MM.1S (cell line): ENCODE results near the gene LY6G6C.

Experiments
- DNase-seq: peaks from one replicate; pipeline ENCODE4 v3.0.0-alpha.2; 2015
- H2AFZ ChIP-seq: fragments of 300-600 bp; sonication (generic); 2 replicates; pipeline ENCODE4 v1.6.0; 2016; ENCODE audit warnings: antibody characterized with exemption, low read length
- H3F3A ChIP-seq: fragments of 300-600 bp; sonication (generic); 2 replicates; pipeline ENCODE4 v1.6.1; 2016; ENCODE audit warnings: mild to moderate bottlenecking, antibody characterized with exemption, low read length, moderate library complexity, mixed read lengths; ENCODE audit not compliant: insufficient read depth
- H3K27ac ChIP-seq: fragments of 300-600 bp; sonication (generic); 2 replicates; pipeline ENCODE4 v1.5.1; 2016; ENCODE audit warnings: mild to moderate bottlenecking, low read length
- H3K27me3 ChIP-seq: fragments of 300-600 bp; sonication (generic); replicated peaks from 2 replicates; pipeline ENCODE4 v1.6.0; 2016; ENCODE audit warnings: low read length; ENCODE audit not compliant: insufficient read depth
- H3K36me3 ChIP-seq: fragments of 300-600 bp; sonication (generic); replicated peaks from 2 replicates; pipeline ENCODE4 v1.6.1; 2016; ENCODE audit warnings: mild to moderate bottlenecking, low read length, mixed read lengths; ENCODE audit not compliant: insufficient read depth
- H3K4me1 ChIP-seq: fragments of 300-600 bp; sonication (generic); 2 replicates; pipeline ENCODE4 v1.6.1; 2016; ENCODE audit warnings: low read length, mixed read lengths
- H3K4me2 ChIP-seq: fragments of 300-600 bp; sonication (generic); 2 replicates; pipeline ENCODE4 v1.6.0; 2016; ENCODE audit warnings: low read depth, low read length
- H3K4me3 ChIP-seq: fragments of 300-600 bp; sonication (generic); 2 replicates; pipeline ENCODE4 v1.5.1; 2016; ENCODE audit warnings: low read length, mixed read lengths
- H3K79me2 ChIP-seq: fragments of 300-600 bp; sonication (generic); 2 replicates; pipeline ENCODE4 v1.6.1; 2016; ENCODE audit warnings: mixed run types, low read length, mixed read lengths
- H3K9ac ChIP-seq: fragments of 300-600 bp; sonication (generic); 2 replicates; pipeline ENCODE4 v1.6.1; 2016; ENCODE audit warnings: low read length, mixed read lengths
- H3K9me2 ChIP-seq: fragments of 300-600 bp; sonication (generic); replicated peaks from 2 replicates; pipeline ENCODE4 v1.6.1; 2016; ENCODE audit warnings: mild to moderate bottlenecking, low read length, mixed read lengths; ENCODE audit not compliant: insufficient read depth
- H3K9me3 ChIP-seq: fragments of 300-600 bp; sonication (generic); replicated peaks from 2 replicates; pipeline ENCODE4 v1.6.1; 2016; ENCODE audit warnings: mild to moderate bottlenecking, low read length, mixed read lengths; ENCODE audit not compliant: insufficient read depth
- H4K20me1 ChIP-seq: fragments of 300-600 bp; sonication (generic); 2 replicates; pipeline ENCODE4 v1.6.1; 2016; ENCODE audit warnings: mild to moderate bottlenecking, low read length, moderate library complexity, mixed read lengths; ENCODE audit not compliant: insufficient read depth
- CTCF ChIP-seq: fragments of 300-600 bp; sonication (generic); IDR thresholded peaks from 2 replicates; pipeline ENCODE4 v1.5.1; 2016; ENCODE audit warnings: antibody characterized with exemption, low read length, mixed read lengths
- EZH2 ChIP-seq: fragments of 300-600 bp; sonication (generic); optimal IDR thresholded peaks from 2 replicates; pipeline ENCODE3; 2017; ENCODE audit warnings: low read depth, mild to moderate bottlenecking, antibody characterized with exemption, low read length, mixed read lengths
- EZH2phosphoT487 ChIP-seq: fragments of 300-600 bp; sonication (generic); IDR thresholded peaks from 2 replicates; pipeline ENCODE4 v1.6.1; 2018; ENCODE audit warnings: antibody characterized with exemption, low read length

Gene LY6G6C

GRCh38 chr6:31723980-31724691 is 2.6 kb upstream of the LY6G6C start:
- no peaks in the 10 kb centered on the region for H3K9me3 ChIP-seq
- no peaks in the 10 kb centered on the region for H3K27me3 ChIP-seq
- H3F3A ChIP-seq, result peaks cover 32% of the 10 kb centered on the region
- no peak overlapping the region for H3K27ac ChIP-seq
- DNase-seq, result no peak
- H2AFZ ChIP-seq, result no peak overlapping the region
- no peak overlapping the region for H3K4me2 ChIP-seq
- no peaks in the 10 kb centered on the region for H3K9me2 ChIP-seq
- H3K4me3 ChIP-seq, result no peak overlapping the region
- H3K4me1 ChIP-seq, result peaks cover 28% of the 10 kb centered on the region
- H3K36me3 ChIP-seq, result no peaks in the 10 kb centered on the region
- H3K79me2 ChIP-seq, result peaks cover 8% of the 10 kb centered on the region; the same call in 1 of the 2 replicates
- TF ChIP-seq EZH2phosphoT487 (no peak), EZH2 (no peak), CTCF (no peak)
- H3K9ac ChIP-seq, result no peak overlapping the region
- no peaks in the 10 kb centered on the region for H4K20me1 ChIP-seq

GRCh38 chr6:31723245-31723979 is 1.9 kb upstream of the LY6G6C start, which contains the start of gene MPIG6B:
Gene MPIG6B, plus strand, starts transcription at chr6:31723373. Its CDS starts 11 bp downstream, at chr6:31723384.
- Histone ChIP-seq H3K9me2 (no peaks in the 10 kb centered on the region), H2AFZ (no peak within 1 kb of the TSS), H3K36me3 (no peaks in the 10 kb centered on the region), H3K27ac (no peak within 1 kb of the TSS), H3K4me2 (no peak within 1 kb of the TSS), H3K9ac (no peak within 1 kb of the TSS), H3K4me3 (no peak within 1 kb of the TSS), H3K4me1 (peaks cover 20% of the 10 kb centered on the region), H3K79me2 (0 out of 2 replicates have a peak, but pooled peaks cover 2% of the 10 kb centered on the region), H3F3A (peaks cover 25% of the 10 kb centered on the region), H4K20me1 (no peaks in the 10 kb centered on the region), H3K27me3 (no peaks in the 10 kb centered on the region), H3K9me3 (no peaks in the 10 kb centered on the region)
- no peak for TF ChIP-seq CTCF
- no peak for TF ChIP-seq EZH2phosphoT487
- TF ChIP-seq EZH2, result no peak
- no peak for DNase-seq

GRCh38 chr6:31722173-31722572 is 627 bp upstream of the LY6G6C start:
- Histone ChIP-seq H3F3A (peaks cover 14% of the 10 kb centered on the region), H3K4me1 (peaks cover 8% of the 10 kb centered on the region), H4K20me1 (no peaks in the 10 kb centered on the region), H3K79me2 (no peaks in the 10 kb centered on the region), H3K4me3 (no peak overlapping the region), H3K36me3 (no peaks in the 10 kb centered on the region), H3K4me2 (no peak overlapping the region), H3K27ac (no peak overlapping the region), H3K9me2 (no peaks in the 10 kb centered on the region), H2AFZ (no peak overlapping the region), H3K9ac (no peak overlapping the region), H3K9me3 (no peaks in the 10 kb centered on the region), H3K27me3 (no peaks in the 10 kb centered on the region)
- TF ChIP-seq EZH2phosphoT487 (no peak), CTCF (no peak), EZH2 (no peak)
- DNase-seq, result no peak
